SJCRH30 (cell line): ENCODE data around the gene CCDC60. TPM values are rescaled to one million over a fixed set of nuclear protein-coding genes. Genes with fewer than 3 reads are reported as not detected.

Experiments used
- DNase-seq, 2 experiments: peaks; one replicate each; pipeline ENCODE4 v3.0.0-alpha.2; 2015 to 2020
- H3K27ac ChIP-seq: fragments of 250-450 bp; sonication (Bioruptor Pico); 2 replicates; pipeline ENCODE4 v1.5.1; 2020; ENCODE audit warnings: mild to moderate bottlenecking, moderate library complexity
- H3K27me3 ChIP-seq: fragments of 250-450 bp; sonication (Bioruptor Pico); 2 replicates; pipeline ENCODE4 v1.5.1; 2020; ENCODE audit warnings: mild to moderate bottlenecking, moderate library complexity
- H3K36me3 ChIP-seq: fragments of 250-450 bp; sonication (Bioruptor Pico); 2 replicates; pipeline ENCODE4 v1.5.1; 2020; ENCODE audit warnings: mild to moderate bottlenecking, moderate library complexity
- H3K4me1 ChIP-seq: fragments of 250-450 bp; sonication (Bioruptor Pico); 2 replicates; pipeline ENCODE4 v1.5.1; 2020; ENCODE audit warnings: mild to moderate bottlenecking, moderate library complexity
- H3K4me3 ChIP-seq: fragments of 250-450 bp; sonication (Bioruptor Pico); 2 replicates; pipeline ENCODE4 v1.5.1; 2020; ENCODE audit warnings: mild to moderate bottlenecking, moderate library complexity
- H3K9me3 ChIP-seq: fragments of 250-450 bp; sonication (Bioruptor Pico); replicated peaks from 2 replicates; pipeline ENCODE4 v1.5.1; 2020; ENCODE audit warnings: mild to moderate bottlenecking, moderate library complexity
- total RNA-seq: library from RNA; depleted of rRNA; stranded (reverse); fragments of >200 nt; shearing (Covaris generic); gene quantifications from 2 replicates; pipeline ENCODE4 v1.2.3, GENCODE V29; 2014

CCDC60 gene
- total RNA-seq, 1 experiment from 2014 or later: 0.04 TPM

DNA sequence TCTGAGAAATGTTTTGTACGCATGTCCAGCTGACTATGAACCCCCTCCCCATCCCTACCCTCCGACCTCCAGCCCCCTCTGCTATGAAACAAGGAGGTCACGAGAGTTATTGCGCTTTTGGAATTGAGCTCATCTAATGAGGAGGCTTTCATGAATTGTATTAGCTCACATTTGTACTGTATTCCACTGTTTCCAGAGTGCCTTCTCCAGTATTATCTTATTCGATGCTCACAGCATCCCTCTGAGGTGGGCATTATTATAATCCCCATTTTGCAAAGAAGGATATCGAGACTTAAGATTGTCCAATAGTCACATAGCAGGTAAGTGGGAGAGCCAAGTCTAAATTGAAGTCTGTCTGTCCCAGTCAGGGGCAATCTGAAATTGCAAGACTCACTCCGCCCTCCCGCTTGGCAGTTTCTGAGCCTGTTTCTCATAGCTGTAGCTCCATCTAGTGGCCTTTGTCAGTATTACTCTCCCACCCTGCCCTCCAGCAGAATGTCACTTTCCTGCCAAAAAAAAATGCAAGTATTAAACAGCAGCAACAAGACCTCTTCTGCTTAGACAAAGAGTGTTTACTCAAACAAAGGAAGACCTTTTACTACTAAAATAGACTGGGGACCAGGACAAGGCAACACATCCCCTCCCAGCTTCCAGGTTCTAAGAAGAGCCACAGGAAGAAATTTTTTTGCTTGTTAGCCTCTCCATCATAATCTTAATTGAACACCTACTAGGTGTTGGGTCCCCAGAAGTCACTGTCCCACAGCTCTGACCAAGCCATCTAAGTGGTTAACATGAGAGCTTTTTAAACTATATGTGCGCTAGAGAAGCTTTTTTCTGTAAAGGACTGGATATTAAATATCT lies 210.5 kb downstream of the CCDC60 start:
- peak; percentile 57 to 79 for DNase-seq
- H3K27me3 ChIP-seq: no peaks in the 10 kb centered on the region

DNA sequence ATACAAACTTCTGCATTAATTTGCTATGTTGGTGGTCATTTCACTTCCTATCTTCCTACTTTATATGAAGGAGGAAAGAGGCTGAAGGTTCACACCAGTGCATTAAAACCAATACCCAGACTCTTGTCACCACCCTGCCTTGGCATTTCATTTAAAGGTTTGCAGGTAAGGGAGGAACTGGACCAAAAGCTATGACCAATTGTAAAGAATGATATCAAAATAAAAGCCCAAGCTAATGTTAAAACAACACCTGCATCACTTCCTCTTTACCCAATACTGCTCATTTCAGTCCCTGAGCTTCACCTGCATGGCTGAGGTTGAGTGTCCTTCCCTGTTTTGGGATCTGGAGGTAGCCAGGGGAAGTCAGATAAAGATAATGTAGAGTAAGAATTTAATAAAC lies 211.8 kb downstream of the CCDC60 start:
- H3K9me3 ChIP-seq: no peaks in the 10 kb centered on the region
- H3K36me3 ChIP-seq: no peaks in the 10 kb centered on the region
- no peak overlapping the region for H3K4me3 ChIP-seq
- H3K27me3 ChIP-seq: no peaks in the 10 kb centered on the region
- H3K4me1 ChIP-seq: no peaks in the 10 kb centered on the region
- H3K27ac ChIP-seq: no peak overlapping the region
- no peak for DNase-seq

More for the DNA sequence above, 210.5 kb downstream of the CCDC60 start:
- no peak overlapping the region for H3K27ac ChIP-seq
- H3K9me3 ChIP-seq: no peaks in the 10 kb centered on the region
- H3K4me1 ChIP-seq: no peaks in the 10 kb centered on the region
- H3K4me3 ChIP-seq: no peak overlapping the region
- H3K36me3 ChIP-seq: no peaks in the 10 kb centered on the region

DNA sequence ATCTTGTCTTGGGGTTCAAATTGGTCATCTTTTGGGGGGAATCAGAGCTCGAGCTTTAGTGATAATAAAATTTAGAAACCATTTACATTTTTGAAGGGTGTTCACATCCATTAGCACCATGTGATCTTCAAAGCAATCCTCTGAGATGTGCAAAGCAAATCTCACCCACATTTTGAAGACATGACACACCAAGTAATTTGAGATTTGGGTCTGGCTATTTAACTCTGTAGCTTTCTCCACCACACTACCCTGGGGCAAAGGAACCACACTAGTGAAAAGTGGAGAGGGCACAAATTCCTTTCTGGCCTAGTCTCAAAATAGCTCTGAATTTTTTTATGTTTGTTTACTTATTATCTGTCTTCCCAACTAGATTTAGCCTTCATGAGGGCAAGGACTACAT lies 212.5 kb downstream of the CCDC60 start:
- no peak for DNase-seq
- no peaks in the 10 kb centered on the region for H3K9me3 ChIP-seq
- H3K4me1 ChIP-seq: no peaks in the 10 kb centered on the region
- H3K4me3 ChIP-seq: no peak overlapping the region
- H3K36me3 ChIP-seq: no peaks in the 10 kb centered on the region
- no peaks in the 10 kb centered on the region for H3K27me3 ChIP-seq
- no peak overlapping the region for H3K27ac ChIP-seq

DNA sequence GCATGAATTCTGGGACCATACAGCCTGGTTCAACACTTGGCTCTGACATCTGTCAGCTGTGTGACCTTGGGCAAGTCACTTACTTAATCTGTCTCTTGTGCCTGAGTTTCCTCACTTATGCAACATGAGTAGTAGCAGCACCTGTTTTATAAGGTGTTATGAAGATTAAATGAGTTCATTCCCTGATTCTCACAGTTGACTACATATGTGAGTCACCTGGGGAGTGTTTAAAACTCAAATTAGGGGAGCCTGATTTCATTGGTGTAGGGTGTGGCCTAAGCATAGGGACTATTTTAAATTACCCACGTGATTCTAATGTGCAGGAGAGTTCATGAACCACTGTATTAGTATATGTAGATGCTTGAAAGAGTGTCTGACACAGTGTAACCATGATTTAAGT lies 222.3 kb downstream of the CCDC60 start:
- H3K4me1 ChIP-seq: no peaks in the 10 kb centered on the region
- H3K9me3 ChIP-seq: no peaks in the 10 kb centered on the region
- DNase-seq: no peak
- H3K36me3 ChIP-seq: no peaks in the 10 kb centered on the region
- no peak overlapping the region for H3K4me3 ChIP-seq
- H3K27ac ChIP-seq: no peak overlapping the region
- no peaks in the 10 kb centered on the region for H3K27me3 ChIP-seq

DNA sequence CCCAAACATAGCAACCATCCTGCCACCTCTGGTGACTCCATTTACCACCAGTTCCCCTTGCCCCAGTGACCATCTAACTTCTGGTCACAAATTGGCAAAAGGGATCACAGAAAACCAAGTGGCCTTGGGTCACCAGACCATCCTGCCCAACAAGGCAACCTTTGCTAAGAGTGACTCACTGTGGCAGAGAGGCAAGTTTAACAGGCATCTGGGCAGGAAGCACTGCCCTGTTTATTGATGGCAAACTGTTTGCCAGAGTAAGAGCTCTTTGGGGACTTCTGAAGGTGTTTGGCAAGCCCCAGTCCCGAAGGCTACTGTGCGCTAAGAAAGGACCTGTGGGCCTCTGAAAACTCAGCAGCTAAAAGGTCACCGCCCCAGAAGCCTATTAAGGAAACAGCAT lies 230.9 kb downstream of the CCDC60 start:
- DNase-seq: no peak
- Histone ChIP-seq H3K4me1 (no peaks in the 10 kb centered on the region), H3K27me3 (no peaks in the 10 kb centered on the region), H3K36me3 (no peaks in the 10 kb centered on the region), H3K4me3 (no peak overlapping the region), H3K27ac (no peak overlapping the region), H3K9me3 (no peaks in the 10 kb centered on the region)

DNA sequence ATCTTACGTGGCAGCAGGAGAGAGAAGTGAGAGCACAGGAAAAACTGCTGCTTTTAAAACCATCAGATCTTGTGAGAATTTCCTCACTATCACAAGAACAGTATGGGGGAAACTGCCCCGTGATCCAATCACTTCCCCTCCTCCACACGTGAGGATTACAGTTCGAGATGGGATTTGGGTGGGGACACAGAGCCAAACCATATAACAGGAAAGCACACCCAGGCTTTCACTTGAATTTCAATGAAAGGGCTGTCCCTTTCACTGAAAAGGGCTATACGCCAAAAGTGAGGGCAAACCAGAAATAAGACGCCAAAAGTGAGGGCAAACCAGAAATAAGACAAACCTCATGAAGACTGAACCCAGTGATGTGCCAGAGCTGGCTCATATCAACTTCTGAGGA lies 236.2 kb downstream of the CCDC60 start:
- H3K27ac ChIP-seq: no peak overlapping the region
- no peaks in the 10 kb centered on the region for H3K4me1 ChIP-seq
- no peak overlapping the region for H3K4me3 ChIP-seq
- H3K27me3 ChIP-seq: no peaks in the 10 kb centered on the region
- no peaks in the 10 kb centered on the region for H3K9me3 ChIP-seq
- no peak for DNase-seq
- no peaks in the 10 kb centered on the region for H3K36me3 ChIP-seq

DNA sequence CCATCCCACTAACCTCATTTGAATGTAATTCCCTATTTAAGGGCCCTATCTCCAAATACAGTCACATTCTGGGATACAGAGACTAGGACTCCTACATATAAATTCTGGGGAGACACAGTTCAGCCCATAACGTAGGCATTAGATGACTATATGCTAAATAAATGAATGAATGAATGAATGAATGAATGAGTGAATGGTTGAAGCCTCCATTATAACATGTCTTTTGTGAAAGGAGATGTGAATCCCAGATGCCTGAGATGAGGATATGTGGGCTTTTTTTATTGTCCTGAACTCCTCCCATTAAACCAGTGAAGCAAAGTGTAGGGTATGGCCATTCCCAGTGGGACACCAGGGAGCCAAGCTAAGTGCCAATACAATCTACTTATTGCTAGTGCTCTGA lies 238.6 kb downstream of the CCDC60 start:
- no peak overlapping the region for H3K27ac ChIP-seq
- no peaks in the 10 kb centered on the region for H3K36me3 ChIP-seq
- H3K4me1 ChIP-seq: no peaks in the 10 kb centered on the region
- no peak for DNase-seq
- no peaks in the 10 kb centered on the region for H3K27me3 ChIP-seq
- no peaks in the 10 kb centered on the region for H3K9me3 ChIP-seq
- H3K4me3 ChIP-seq: no peak overlapping the region

DNA sequence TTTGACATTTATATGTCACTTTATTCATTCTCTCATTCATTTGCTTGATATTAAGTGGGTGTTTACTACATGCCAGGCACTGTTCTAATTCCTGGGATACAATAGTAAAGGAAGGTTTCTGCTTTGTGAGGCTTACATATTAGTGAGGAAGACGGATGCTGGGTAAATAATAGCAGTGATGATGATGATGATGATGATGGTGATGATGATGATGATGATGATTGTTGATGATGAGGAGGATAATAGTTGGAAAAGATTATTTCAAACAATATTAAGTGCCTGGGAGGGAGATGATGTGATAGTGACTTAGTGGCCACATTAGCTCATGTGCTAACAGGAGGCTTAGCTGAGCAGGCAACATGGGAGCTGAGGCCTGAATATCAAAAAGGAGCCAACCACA lies 239.7 kb downstream of the CCDC60 start:
- no peaks in the 10 kb centered on the region for H3K27me3 ChIP-seq
- no peaks in the 10 kb centered on the region for H3K4me1 ChIP-seq
- H3K36me3 ChIP-seq: no peaks in the 10 kb centered on the region
- no peak for DNase-seq
- no peak overlapping the region for H3K27ac ChIP-seq
- no peak overlapping the region for H3K4me3 ChIP-seq
- H3K9me3 ChIP-seq: no peaks in the 10 kb centered on the region

DNA sequence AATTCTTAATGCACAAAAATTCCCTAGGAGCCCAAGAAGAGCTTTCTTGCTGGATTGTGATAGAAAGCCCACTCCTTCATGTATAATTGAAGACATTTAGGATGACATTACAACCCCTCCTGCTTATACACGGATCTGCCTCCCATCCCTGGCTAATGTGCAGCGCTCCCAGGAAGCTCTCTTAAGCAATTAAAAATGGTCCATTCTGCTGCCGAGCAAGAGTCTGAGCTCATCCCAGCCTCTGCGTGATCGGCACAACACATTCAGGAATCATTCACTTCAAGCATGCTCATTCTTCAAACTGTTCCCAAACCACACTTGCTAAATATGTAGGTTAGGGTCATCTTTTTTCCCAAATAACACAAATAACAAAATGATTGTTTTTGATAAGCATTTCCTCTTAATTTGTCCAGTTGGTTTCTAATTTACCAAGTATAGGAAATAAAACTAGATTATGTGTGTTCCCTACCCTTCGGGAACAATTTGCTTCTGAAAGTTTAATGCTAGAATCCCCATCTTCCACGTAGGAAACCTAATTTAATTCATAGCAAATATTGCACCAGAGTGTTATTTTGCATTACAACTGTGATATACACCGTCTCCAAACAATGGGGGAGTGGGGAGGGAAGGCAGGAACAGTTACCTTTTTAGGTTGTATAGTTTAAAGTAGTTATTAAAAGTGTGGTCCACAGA lies 241.7 kb downstream of the CCDC60 start:
- Histone ChIP-seq H3K36me3 (no peaks in the 10 kb centered on the region), H3K27me3 (no peaks in the 10 kb centered on the region), H3K9me3 (no peaks in the 10 kb centered on the region), H3K4me3 (no peak overlapping the region), H3K27ac (no peak overlapping the region), H3K4me1 (no peaks in the 10 kb centered on the region)
- DNase-seq: no peak

DNA sequence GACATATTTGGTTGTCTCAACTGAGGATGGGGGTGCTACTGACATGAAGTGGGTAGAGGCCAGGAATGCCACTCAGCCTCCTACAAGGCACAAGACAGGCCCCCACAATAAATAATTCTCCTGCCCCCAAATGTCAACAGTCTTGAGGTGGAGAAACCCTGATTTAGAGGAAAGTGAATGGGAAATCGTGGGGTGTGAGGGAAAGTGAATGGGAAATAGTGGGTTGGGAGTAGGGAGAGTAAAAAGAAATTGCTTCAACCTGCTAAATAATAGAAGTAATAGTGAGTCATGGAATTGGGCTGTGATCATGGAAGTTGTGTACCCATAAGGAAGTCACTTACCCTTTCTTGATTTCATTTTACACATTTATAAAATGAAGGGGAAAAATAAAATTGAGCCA lies 242.4 kb downstream of the CCDC60 start:
- DNase-seq: no peak
- H3K4me3 ChIP-seq: no peak overlapping the region
- no peaks in the 10 kb centered on the region for H3K27me3 ChIP-seq
- no peaks in the 10 kb centered on the region for H3K9me3 ChIP-seq
- no peak overlapping the region for H3K27ac ChIP-seq
- no peaks in the 10 kb centered on the region for H3K4me1 ChIP-seq
- no peaks in the 10 kb centered on the region for H3K36me3 ChIP-seq

DNA sequence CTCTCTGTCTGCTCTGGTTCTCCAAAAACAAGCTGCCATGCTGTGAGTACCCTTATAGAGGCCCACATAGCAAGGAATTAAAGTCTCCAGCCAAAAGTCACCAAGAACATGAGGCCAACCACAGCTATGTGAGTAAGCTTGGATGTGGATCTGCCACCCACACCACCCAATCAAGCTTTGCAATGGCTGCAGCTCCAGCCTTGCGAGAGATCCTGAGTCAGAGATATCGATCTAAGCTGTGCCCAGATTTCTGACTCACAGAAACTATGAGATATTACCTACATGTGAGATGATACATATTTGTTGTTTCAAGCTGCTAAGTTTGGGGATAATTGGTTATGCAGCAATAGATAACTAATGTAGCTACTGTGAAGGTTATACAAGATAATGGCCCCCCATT lies 243.6 kb downstream of the CCDC60 start:
- H3K9me3 ChIP-seq: no peaks in the 10 kb centered on the region
- no peak overlapping the region for H3K4me3 ChIP-seq
- no peak for DNase-seq
- no peaks in the 10 kb centered on the region for H3K4me1 ChIP-seq
- H3K27ac ChIP-seq: no peak overlapping the region
- H3K36me3 ChIP-seq: no peaks in the 10 kb centered on the region
- H3K27me3 ChIP-seq: no peaks in the 10 kb centered on the region

DNA sequence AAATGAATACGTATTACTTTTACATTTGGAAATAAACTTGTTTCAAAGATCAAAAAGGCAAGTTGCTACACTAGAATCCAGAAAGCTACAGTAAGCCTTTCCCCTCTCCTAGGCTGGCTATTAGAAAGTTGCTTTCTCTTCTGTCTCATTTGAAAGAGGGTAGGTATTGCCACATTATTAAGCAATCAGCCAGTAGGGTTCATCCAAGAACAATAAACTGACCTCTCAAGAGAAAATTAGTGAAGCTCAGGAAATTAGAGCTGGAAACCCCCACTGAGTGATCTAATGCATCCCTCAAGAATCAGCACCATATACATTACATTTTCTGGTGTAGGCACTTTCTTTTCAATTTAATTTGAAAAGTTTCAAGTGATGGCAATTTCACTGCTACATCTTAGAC lies 254.6 kb downstream of the CCDC60 start:
- Histone ChIP-seq H3K9me3 (no peaks in the 10 kb centered on the region), H3K36me3 (no peaks in the 10 kb centered on the region), H3K27me3 (no peaks in the 10 kb centered on the region), H3K4me1 (no peaks in the 10 kb centered on the region), H3K27ac (no peak overlapping the region), H3K4me3 (no peak overlapping the region)
- DNase-seq: no peak

DNA sequence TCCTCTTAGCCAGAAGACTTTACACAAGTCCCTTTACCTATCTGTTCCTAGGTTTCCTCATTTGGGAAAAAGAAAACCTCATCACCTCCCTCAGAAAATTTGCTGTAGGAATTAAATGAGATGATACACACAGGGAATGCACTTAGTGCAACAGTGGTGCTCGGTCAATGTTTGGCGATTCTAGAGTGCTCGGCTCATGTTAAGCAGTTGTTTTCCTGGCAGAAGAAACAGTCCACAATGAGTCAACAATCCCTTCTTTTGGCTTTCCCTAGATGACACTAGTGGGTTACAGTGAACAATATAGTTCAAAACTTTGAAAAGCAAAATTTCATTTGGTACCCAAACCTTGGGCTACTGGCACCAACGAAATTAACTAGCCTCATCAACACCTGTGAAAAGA lies 255.1 kb downstream of the CCDC60 start:
- Histone ChIP-seq H3K27ac (no peak overlapping the region), H3K4me1 (no peaks in the 10 kb centered on the region), H3K36me3 (no peaks in the 10 kb centered on the region), H3K27me3 (no peaks in the 10 kb centered on the region), H3K4me3 (no peak overlapping the region), H3K9me3 (no peaks in the 10 kb centered on the region)
- no peak for DNase-seq
